LNCAP (cell line): ENCODE data around the gene DOCK7.

Experiments used
- TF ChIP-seq, protein P1 (sequence below): fragments of 450-650 bp; IDR thresholded peaks from 2 replicates; pipeline ENCODE4 v1.5.1; 2017; ENCODE audit warnings: mild to moderate bottlenecking

DOCK7 gene

DNA sequence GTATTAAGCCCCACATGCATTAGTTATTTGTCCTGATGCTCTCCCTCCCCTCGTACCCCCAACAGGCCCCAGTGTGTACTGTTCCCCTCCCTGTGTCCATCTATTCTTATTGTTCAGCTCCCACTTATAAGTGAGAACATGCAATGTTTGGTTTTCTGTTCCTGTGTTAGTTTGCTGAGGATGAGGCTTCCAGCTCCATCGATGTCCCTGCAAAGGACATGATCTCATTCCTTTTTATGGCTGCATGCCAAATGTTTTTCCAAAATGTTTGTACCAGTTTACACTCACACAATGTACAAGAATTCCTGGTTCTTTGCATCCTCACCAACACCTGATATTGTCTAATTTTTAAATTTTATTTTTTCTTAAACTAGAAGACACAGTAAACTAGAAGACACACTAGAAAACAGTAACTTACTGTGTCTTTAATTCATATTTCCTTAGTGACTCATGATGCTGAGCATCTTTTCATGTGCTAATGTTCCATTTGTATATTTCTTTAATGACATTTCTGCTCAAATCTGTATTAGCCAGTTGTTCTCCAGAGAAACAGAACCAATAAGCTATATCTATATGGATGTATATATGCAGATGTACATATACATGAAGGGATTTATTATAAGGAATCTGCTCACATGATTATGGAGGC lies 270.7 kb downstream of the DOCK7 start:
- TF ChIP-seq, protein P1, sequence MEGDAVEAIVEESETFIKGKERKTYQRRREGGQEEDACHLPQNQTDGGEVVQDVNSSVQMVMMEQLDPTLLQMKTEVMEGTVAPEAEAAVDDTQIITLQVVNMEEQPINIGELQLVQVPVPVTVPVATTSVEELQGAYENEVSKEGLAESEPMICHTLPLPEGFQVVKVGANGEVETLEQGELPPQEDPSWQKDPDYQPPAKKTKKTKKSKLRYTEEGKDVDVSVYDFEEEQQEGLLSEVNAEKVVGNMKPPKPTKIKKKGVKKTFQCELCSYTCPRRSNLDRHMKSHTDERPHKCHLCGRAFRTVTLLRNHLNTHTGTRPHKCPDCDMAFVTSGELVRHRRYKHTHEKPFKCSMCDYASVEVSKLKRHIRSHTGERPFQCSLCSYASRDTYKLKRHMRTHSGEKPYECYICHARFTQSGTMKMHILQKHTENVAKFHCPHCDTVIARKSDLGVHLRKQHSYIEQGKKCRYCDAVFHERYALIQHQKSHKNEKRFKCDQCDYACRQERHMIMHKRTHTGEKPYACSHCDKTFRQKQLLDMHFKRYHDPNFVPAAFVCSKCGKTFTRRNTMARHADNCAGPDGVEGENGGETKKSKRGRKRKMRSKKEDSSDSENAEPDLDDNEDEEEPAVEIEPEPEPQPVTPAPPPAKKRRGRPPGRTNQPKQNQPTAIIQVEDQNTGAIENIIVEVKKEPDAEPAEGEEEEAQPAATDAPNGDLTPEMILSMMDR = no peak

DNA sequence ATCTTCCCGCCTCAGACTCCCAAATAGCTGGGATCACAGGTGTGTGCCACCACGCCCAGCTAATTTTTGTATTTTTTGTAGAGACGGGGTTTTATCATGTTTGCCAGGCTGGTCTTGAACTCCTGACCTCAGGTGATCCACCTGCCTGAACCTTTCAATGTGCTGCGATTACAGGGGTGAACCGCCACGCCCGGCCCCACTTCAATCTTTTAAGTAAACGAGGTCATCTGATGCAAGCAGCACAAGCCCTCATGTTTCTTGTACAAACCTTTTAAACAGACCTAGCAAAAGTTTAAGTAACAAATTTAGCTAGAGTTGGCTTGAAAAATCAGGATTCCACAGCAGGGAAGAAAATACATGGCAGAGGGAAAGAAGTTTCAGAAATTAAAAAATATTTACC lies 272.5 kb downstream of the DOCK7 start:
- TF ChIP-seq, protein P1 = no peak

DNA sequence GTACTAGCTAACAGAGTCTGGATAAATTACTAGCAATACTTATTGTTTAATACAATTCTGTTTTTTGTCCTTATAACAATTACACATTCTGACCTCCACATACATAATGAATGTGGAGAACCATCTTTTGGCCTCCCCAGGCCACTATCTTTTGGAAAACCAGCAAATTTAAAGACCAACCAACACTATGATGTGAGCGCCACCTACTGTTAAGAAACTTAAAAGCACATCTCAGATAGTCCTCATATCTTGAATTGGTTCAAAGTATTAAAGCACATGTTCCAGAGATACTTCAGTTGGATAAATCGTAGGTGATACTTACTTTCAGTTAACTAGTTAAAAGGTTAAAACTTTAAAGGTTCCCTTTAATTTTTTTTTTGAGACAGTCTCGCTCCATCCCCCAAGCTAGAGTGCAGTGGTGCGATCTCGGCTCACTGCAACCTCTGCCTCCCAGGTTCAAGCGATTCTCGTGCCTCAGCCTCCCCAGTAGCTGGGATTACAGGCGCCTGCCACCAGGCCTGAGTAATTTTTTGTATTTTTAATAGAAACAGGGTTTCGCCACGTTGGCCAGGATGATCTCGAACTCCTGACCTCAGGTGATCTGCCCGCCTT lies 280.7 kb downstream of the DOCK7 start:
- TF ChIP-seq, protein P1 = peak; percentile 77

DNA sequence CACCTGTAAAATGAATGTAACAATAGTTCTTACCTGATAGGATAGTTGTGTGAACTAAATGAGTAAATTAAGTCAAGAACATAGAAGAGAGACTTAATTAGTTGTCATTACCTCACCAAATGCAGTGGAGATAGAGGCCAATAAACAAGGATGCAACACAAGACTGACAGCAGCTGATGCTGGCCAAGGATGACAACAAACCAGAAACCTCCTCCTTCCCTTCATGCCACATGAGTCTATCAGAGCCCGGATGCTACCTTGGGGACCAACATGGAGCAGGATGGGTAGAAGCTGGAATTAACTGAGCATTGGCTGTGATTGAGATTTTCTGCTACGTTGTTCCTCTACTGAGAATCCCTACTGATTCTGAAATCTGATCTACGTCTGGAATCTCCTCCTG lies 281.6 kb downstream of the DOCK7 start:
- TF ChIP-seq, protein P1 = no peak

DNA sequence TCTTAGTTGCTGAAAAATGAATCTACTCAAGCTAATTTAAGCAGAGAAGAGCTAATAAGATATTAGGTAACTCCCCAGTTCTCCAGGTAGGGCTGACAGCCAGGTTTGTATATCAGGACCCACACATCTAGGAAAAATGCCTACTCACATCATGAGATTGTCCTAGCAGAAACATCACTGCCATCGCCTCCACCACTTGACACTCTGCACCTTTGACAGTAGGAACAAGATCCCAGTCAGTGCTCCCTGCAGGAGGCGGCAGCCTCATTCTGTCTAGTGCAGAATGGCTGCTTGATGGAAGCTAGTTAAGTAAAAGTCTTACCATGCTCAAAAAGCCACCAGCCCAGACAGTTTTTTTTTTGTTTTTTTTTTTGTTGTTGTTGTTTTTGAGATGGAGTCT lies 282.9 kb downstream of the DOCK7 start:
- TF ChIP-seq, protein P1 = no peak
